ENCODE results near the gene C14orf119.

C14orf119 gene

GRCh38 chr14:23055621-23056144, 39.6 kb upstream of the C14orf119 start:
- Histone ChIP-seq H3K36me3 (ENCODE audit: control insufficient read depth, insufficient read depth, low read length) (peaks cover 13% of the 10 kb centered on the region), H3K27me3 (ENCODE audit: control insufficient read depth, insufficient read depth, low read length) (no peaks in the 10 kb centered on the region), H3K4me3 (ENCODE audit: low read length) (no peak overlapping the region), H3K27ac (ENCODE audit: low read depth, low read length) (no peak overlapping the region), H3K9ac (ENCODE audit: low read length) (no peak overlapping the region), H3K4me1 (ENCODE audit: control insufficient read depth, insufficient read depth, low read length) (no peaks in the 10 kb centered on the region)

DNA sequence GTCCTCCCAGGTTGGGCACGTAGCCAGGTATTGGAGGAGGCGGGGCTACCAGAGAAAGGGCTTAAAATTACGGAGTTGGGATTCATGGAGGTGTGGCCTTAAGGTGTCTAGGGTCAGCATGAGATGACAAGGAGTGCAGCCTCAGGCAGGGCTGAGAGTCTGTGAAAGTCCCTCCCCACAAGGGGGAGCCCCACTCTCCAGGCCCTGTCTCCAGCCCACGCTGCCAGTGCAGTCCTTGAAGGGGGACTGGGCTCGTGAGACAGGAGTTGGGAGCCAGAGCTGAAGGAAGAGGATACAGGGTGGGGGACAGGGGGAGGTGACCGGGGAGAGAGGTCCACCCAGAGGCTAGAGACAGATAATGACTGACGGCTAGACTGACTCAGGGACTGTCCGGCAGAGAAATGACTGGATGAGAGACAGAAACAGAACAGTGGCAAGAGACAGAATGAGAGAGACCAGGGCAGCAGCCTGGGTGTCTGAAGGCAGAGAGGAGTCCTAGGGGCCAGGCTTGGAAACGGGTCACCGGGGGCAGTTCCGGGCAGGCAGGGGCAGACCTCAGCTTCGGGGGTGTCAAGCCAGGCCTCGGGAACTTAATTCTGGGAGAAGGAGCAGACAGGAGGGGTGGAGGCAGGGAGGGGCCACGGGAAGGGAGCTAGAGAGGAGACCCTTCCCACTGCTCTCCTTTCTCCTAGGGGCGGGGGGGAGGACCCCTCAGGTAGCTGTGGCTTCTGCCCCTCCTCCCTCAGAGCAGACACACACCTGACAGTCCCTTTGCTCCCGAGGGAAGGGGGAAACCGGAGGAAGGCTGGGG, 39.0 kb upstream of the C14orf119 start:
- Histone ChIP-seq H3K27ac (ENCODE audit: low read depth, low read length) (no peak overlapping the region), H3K9ac (ENCODE audit: low read length) (no peak overlapping the region), H3K4me3 (ENCODE audit: low read length) (peak overlapping the region; percentile 80), H3K4me1 (ENCODE audit: control insufficient read depth, insufficient read depth, low read length) (no peaks in the 10 kb centered on the region), H3K36me3 (ENCODE audit: control insufficient read depth, insufficient read depth, low read length) (peaks cover 18% of the 10 kb centered on the region), H3K27me3 (ENCODE audit: control insufficient read depth, insufficient read depth, low read length) (no peaks in the 10 kb centered on the region)

DNA sequence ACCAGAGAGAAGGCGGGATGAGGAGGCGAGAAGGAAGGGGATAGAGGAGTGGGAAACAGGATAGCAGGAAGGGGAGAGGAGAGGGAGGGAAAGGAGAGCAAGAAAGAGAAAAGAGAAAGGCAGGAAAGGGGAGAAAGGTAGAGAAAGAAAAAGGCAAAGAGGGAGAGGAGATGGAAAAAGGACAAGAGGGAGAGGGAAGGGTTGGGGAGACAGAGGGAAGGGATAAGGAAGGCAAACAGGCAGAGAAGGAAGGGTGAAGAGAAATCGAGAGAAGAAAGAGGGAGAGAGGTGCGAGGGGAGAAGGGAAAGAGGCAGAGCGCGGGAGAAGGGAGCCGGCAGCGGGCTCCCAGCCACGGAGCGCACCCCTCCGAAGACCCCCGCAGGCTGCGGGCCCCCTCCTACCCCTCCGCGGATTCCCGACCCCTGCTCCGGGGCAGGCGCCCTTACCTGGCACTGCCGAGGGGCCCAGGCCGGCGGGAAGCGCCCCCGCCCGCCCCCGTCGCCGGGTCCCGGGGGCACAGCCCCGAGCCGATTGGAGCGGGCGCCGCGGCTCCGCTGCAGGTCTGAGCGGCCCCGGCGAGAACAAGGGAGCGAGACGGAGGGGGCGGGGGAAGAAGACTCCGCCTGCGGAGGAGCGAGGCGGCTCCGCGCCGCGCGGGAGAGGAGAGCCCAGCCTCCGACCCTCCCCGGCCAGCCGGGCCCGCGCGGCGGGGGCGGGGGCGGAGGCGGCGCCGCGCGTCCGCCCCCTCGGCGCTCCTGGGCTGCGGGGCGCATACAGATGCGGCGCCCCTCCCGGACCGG, 38.1 kb upstream of the C14orf119 start, which contains the start of gene CDH24:
Gene CDH24, minus strand, starts transcription at position 565 of the 801 bp plus-strand sequence. CDS start 1,787 bp downstream, outside the sequence.
- H3K9ac ChIP-seq (ENCODE audit: low read length): no peak within 1 kb of the TSS
- peaks cover 22% of the 10 kb centered on the region for H3K36me3 ChIP-seq (ENCODE audit: control insufficient read depth, insufficient read depth, low read length)
- H3K4me1 ChIP-seq (ENCODE audit: control insufficient read depth, insufficient read depth, low read length): peaks cover 3% of the 10 kb centered on the region
- peak within 1 kb of the TSS; percentile 27 for H3K27ac ChIP-seq (ENCODE audit: low read depth, low read length)
- peak within 1 kb of the TSS; percentile 80 for H3K4me3 ChIP-seq (ENCODE audit: low read length)
- H3K27me3 ChIP-seq (ENCODE audit: control insufficient read depth, insufficient read depth, low read length): no peaks in the 10 kb centered on the region

DNA sequence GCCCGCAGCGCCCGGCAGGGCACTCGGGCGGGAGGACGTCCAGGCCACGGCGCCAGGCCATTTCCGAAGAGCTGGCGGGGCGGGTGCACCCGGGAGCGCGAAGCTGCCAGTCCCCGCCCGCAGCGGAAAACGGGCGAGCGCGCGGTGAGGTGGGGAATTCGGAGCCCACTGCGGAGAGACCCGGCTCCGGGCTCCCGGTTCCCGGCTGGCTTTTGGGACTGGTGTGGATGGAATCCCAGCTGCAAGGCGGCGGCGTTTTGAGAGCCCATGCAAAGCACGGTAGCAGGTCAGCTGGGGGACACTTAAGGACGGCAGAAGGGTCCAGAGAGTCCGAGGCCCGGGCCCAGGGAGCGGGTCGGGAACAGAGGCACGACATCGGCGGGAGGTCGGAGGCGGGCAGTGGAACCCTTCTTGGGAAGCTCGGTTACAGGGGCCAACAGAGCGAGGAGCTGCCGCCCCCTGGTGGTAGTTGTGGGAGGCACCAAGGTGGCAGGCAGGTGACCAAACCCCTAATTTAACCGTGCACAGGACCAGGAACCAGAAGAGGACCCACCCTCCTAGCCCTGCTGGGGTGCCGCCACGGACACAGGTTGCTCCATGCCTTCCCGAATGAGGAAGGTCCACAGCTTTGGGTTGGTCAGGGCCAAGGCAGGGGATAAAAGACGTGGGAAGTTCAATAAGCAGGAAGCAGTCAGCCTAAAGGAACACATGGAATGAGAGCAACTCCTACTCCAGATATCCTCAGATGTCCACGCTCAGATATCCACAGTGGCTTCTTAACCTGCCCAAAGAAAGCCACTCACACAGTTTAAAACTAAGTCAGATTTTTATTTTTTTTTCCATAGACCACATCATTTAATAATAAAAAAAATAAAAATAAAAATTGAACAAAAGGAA, 37.3 kb upstream of the C14orf119 start:
- H3K9ac ChIP-seq (ENCODE audit: low read length): no peak overlapping the region

DNA sequence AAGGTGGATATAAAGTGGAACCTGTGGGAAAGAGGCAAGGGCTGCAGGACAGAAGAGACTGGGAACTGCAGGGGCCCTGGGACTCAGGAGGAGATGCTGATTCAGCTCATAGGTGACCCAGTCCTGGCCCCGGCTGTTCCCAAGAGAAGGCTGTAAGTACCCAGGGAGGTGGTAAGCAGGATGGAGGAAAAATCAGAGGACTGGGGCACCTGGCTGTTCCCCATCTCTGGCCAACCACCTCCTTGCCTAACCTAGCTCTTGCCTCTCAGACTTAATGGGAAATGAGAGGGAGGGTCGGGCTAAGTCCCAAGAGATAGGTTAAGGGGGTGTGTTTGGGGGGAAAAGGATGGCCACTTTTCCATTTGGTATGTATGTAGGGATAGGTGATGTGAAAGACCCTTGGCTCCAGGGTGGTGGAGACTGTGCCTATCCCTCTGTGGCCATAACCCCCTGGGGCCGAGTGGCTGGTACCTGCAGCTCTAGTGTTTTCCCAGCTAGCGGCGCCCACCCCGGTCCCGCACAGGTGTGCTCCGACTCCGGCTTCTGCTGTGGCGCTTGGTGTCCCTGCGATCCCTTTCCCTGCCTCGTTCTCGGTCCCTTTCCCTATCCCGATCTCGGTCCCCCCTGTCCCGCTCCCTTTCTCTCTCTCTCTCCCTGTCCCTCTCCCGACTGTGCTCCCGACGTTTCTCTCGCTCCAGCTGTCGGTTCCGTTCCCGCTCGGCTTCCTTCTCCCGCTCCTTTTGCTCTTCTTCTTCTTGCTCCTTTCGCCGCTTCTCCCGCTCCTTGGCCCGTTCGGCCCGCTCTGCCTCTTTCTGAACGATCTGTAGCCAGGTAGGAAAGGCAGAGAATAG, 36.4 kb upstream of the C14orf119 start:
- H3K27ac ChIP-seq (ENCODE audit: low read depth, low read length): no peak overlapping the region
- H3K36me3 ChIP-seq (ENCODE audit: control insufficient read depth, insufficient read depth, low read length): peaks cover 38% of the 10 kb centered on the region

More for the DNA sequence above, 37.3 kb upstream of the C14orf119 start:
- peak overlapping the region; percentile 27 for H3K27ac ChIP-seq (ENCODE audit: low read depth, low read length)
- peaks cover 30% of the 10 kb centered on the region for H3K36me3 ChIP-seq (ENCODE audit: control insufficient read depth, insufficient read depth, low read length)
- H3K27me3 ChIP-seq (ENCODE audit: control insufficient read depth, insufficient read depth, low read length): no peaks in the 10 kb centered on the region
- H3K4me1 ChIP-seq (ENCODE audit: control insufficient read depth, insufficient read depth, low read length): peaks cover 6% of the 10 kb centered on the region
- peak overlapping the region; percentile 80 for H3K4me3 ChIP-seq (ENCODE audit: low read length)

GRCh38 chr14:23060536-23061260, 34.6 kb upstream of the C14orf119 start:
- H3K27me3 ChIP-seq (ENCODE audit: control insufficient read depth, insufficient read depth, low read length): no peaks in the 10 kb centered on the region
- H3K9ac ChIP-seq (ENCODE audit: low read length): no peak overlapping the region
- H3K27ac ChIP-seq (ENCODE audit: low read depth, low read length): no peak overlapping the region
- peaks cover 47% of the 10 kb centered on the region for H3K36me3 ChIP-seq (ENCODE audit: control insufficient read depth, insufficient read depth, low read length)
- no peak overlapping the region for H3K4me3 ChIP-seq (ENCODE audit: low read length)
- H3K4me1 ChIP-seq (ENCODE audit: control insufficient read depth, insufficient read depth, low read length): peaks cover 6% of the 10 kb centered on the region

More for the DNA sequence above, 36.4 kb upstream of the C14orf119 start:
- H3K9ac ChIP-seq (ENCODE audit: low read length): no peak overlapping the region
- peaks cover 6% of the 10 kb centered on the region for H3K4me1 ChIP-seq (ENCODE audit: control insufficient read depth, insufficient read depth, low read length)
- H3K4me3 ChIP-seq (ENCODE audit: low read length): no peak overlapping the region
- no peaks in the 10 kb centered on the region for H3K27me3 ChIP-seq (ENCODE audit: control insufficient read depth, insufficient read depth, low read length)

- H3K4me1 ChIP-seq (ENCODE audit: control insufficient read depth, insufficient read depth, low read length): peaks cover 6% of the 10 kb centered on the region
These were observed 33.3 kb upstream of the C14orf119 start for GRCh38 chr14:23062002-23062401.

GRCh38 chr14:23063601-23064000, 31.7 kb upstream of the C14orf119 start:
- peaks cover 72% of the 10 kb centered on the region for H3K36me3 ChIP-seq (ENCODE audit: control insufficient read depth, insufficient read depth, low read length)

More at GRCh38 chr14:23062002-23062401, 33.3 kb upstream of the C14orf119 start:
- H3K27me3 ChIP-seq (ENCODE audit: control insufficient read depth, insufficient read depth, low read length): no peaks in the 10 kb centered on the region
- peaks cover 57% of the 10 kb centered on the region for H3K36me3 ChIP-seq (ENCODE audit: control insufficient read depth, insufficient read depth, low read length)
- H3K9ac ChIP-seq (ENCODE audit: low read length): no peak overlapping the region
- H3K27ac ChIP-seq (ENCODE audit: low read depth, low read length): no peak overlapping the region
- no peak overlapping the region for H3K4me3 ChIP-seq (ENCODE audit: low read length)

DNA sequence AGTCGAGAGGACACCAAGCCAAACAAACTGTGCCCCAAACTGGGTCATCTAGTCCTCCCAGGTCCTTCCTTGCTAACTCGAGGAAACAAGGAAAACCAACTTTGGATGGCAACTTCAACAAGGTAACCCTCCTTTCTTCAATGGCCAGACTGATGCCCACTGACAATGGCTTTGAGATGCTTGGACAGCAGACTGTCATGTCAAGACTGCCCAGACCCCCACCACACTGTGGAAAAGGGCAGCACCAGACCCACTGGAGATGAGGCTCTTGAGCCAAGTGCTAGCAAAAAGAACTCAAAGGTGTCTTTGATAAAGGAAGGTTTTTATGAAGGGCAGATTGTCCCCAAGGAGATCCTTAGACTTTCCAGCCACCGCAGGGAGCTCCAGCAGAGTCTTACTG, 28.9 kb upstream of the C14orf119 start:
- H3K27me3 ChIP-seq (ENCODE audit: control insufficient read depth, insufficient read depth, low read length): no peaks in the 10 kb centered on the region
- peaks cover 11% of the 10 kb centered on the region for H3K4me1 ChIP-seq (ENCODE audit: control insufficient read depth, insufficient read depth, low read length)
- H3K4me3 ChIP-seq (ENCODE audit: low read length): no peak overlapping the region
- H3K27ac ChIP-seq (ENCODE audit: low read depth, low read length): no peak overlapping the region
- no peak overlapping the region for H3K9ac ChIP-seq (ENCODE audit: low read length)
- peaks cover 56% of the 10 kb centered on the region for H3K36me3 ChIP-seq (ENCODE audit: control insufficient read depth, insufficient read depth, low read length)

More at GRCh38 chr14:23063601-23064000, 31.7 kb upstream of the C14orf119 start:
- Histone ChIP-seq H3K4me3 (ENCODE audit: low read length) (no peak overlapping the region), H3K27me3 (ENCODE audit: control insufficient read depth, insufficient read depth, low read length) (no peaks in the 10 kb centered on the region), H3K27ac (ENCODE audit: low read depth, low read length) (no peak overlapping the region), H3K4me1 (ENCODE audit: control insufficient read depth, insufficient read depth, low read length) (peaks cover 6% of the 10 kb centered on the region), H3K9ac (ENCODE audit: low read length) (no peak overlapping the region)

- H3K27ac ChIP-seq (ENCODE audit: low read depth, low read length): no peak overlapping the region
- no peak overlapping the region for H3K4me3 ChIP-seq (ENCODE audit: low read length)
- peaks cover 14% of the 10 kb centered on the region for H3K4me1 ChIP-seq (ENCODE audit: control insufficient read depth, insufficient read depth, low read length)
- H3K9ac ChIP-seq (ENCODE audit: low read length): no peak overlapping the region
- H3K36me3 ChIP-seq (ENCODE audit: control insufficient read depth, insufficient read depth, low read length): peaks cover 53% of the 10 kb centered on the region
- H3K27me3 ChIP-seq (ENCODE audit: control insufficient read depth, insufficient read depth, low read length): no peaks in the 10 kb centered on the region
These were observed 28.2 kb upstream of the C14orf119 start for GRCh38 chr14:23066855-23067744.

Measured in rectal smooth muscle tissue (tissue), 1 donor.